Ascending aorta (tissue), 2 donors: ENCODE results near the gene ASAP3. TPM values are rescaled to one million over a fixed set of nuclear protein-coding genes. Genes with fewer than 3 reads are reported as not detected.

ENCODE experiments used
- DNase-seq, 2 donors: peaks; one replicate each; pipeline ENCODE4 v3.0.0-alpha.2; 2019; ENCODE audit warnings: low spot score in 2 of 2
- H3K27ac ChIP-seq, 2 donors: fragments of 200-600 bp; sonication (generic); one replicate each; pipeline ENCODE4 v1.5.1; 2016 to 2017; ENCODE audit warnings: mild to moderate bottlenecking in 1 of 2
- H3K27me3 ChIP-seq: fragments of 200-600 bp; sonication (generic); one replicate; pipeline ENCODE4 v1.5.1; 2017
- H3K36me3 ChIP-seq, 2 donors: fragments of 200-600 bp; sonication (generic); one replicate each; pipeline ENCODE4 v1.5.1; 2016
- H3K4me1 ChIP-seq, 2 donors: fragments of 200-600 bp; sonication (generic); one replicate each; pipeline ENCODE4 v1.5.1; 2016 to 2017; ENCODE audit warnings: mild to moderate bottlenecking in 1 of 2
- H3K4me3 ChIP-seq, 2 donors: fragments of 200-600 bp; sonication (generic); one replicate each; pipeline ENCODE4 v1.5.1; 2016 to 2017; ENCODE audit warnings: mild to moderate bottlenecking in 1 of 2
- H3K9me3 ChIP-seq, 2 donors: fragments of 200-600 bp; sonication (generic); one replicate each; pipeline ENCODE4 v1.5.1; 2016
- intact Hi-C: fragments of 100-400 bp; cut with DNase I; formaldehyde crosslinking; loops from one replicate; pipeline ENCODE4 v1.15.1; 2023
- total RNA-seq: library from RNA; depleted of rRNA; stranded (reverse); fragments of >200 nt; gene quantifications from one replicate; pipeline ENCODE4 v1.1.0, GENCODE V29; 2016
- TF ChIP-seq, protein P1 (sequence below), 3 experiments: fragments of 200-600 bp in 2 of 3; fragments of 450-650 bp in 1 of 3; sonication (generic) in 2 of 3; IDR thresholded peaks; one replicate each; pipeline ENCODE4 v1.5.1; 2016 to 2019; ENCODE audit warnings: antibody characterized with exemption in 3 of 3, mild to moderate bottlenecking in 1 of 3, moderate library complexity in 1 of 3

Gene ASAP3
- total RNA-seq, 1 donor from 2014 or later, result 125 TPM

DNA sequence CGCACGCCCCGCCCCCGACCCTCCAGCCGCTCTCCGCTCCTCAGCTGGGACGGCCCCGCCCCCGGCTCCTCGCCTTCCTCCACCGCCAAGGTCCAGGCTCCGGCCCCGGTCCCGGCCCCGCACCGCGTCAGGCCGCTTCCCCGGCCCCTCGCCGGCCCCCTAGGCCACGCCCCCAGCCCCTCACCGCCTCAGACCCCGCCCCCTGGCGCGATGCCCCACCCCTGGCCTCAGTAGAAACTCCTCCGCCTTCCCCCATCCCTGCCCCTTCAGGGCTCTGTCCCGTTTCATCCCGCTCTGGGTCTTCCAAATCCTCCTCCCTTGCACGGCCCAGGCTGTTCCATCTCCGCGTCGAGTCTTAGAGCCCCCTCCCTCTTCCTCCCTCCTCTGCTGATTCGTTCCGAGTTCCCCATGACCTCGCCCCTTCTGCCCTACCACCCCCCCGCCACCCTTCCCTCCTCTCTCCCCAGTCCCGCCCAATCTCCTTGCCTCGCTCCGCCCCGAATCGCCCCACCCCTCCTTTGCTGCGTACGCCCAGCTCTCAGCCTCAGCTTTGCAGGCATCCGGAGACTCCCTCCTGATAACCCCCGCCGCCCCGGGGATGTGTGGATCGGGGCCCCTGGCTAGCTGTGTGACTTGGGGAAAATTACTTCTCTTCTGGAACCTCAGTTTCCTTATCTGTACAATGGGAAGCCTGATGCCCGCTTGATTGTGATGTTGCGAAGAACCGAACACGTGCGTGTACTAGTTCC is 448 bp upstream of the ASAP3 start:
- Histone ChIP-seq H3K4me3 (peak overlapping the region; percentile 87 to 96), H3K4me1 (peaks cover 5 to 13% of the 10 kb centered on the region in 2 donors), H3K36me3 (no peaks in the 10 kb centered on the region), H3K27me3 (no peaks in the 10 kb centered on the region), H3K27ac (peak overlapping the region; percentile 88 to 89), H3K9me3 (no peaks in the 10 kb centered on the region)
- TF ChIP-seq, protein P1, sequence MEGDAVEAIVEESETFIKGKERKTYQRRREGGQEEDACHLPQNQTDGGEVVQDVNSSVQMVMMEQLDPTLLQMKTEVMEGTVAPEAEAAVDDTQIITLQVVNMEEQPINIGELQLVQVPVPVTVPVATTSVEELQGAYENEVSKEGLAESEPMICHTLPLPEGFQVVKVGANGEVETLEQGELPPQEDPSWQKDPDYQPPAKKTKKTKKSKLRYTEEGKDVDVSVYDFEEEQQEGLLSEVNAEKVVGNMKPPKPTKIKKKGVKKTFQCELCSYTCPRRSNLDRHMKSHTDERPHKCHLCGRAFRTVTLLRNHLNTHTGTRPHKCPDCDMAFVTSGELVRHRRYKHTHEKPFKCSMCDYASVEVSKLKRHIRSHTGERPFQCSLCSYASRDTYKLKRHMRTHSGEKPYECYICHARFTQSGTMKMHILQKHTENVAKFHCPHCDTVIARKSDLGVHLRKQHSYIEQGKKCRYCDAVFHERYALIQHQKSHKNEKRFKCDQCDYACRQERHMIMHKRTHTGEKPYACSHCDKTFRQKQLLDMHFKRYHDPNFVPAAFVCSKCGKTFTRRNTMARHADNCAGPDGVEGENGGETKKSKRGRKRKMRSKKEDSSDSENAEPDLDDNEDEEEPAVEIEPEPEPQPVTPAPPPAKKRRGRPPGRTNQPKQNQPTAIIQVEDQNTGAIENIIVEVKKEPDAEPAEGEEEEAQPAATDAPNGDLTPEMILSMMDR (IDR thresholded peaks at IDR 0.05), result no peak
- intact Hi-C loops, result loop anchor here (1.0 to 5.0 kb wide), 6 partner anchors 46 to 498 kb away; partner anchors contain the start of genes E2F2, HNRNPR, SRSF10 and TCEA3
- DNase-seq, result peak; percentile 67 to 96

DNA sequence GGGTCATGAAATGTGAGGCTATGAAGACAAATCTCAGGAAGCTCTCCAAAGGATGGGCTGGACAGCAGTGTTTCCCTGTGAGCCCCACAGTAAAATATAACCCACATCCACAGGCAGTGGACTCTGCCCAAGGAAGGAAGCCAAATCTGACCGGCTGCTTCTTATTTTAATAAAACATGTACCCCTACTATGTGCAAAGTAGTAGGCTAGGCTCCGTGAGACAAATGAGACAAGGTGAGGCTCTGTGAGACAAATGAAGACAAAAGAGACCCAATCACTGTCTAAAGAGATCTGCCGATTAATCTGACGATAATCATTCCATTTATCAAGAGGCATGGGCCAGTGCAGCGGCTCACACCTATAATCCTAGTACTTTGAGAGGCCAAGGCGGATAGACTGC is 2.1 kb downstream of the ASAP3 start:
- H3K36me3 ChIP-seq, result no peaks in the 10 kb centered on the region

DNA sequence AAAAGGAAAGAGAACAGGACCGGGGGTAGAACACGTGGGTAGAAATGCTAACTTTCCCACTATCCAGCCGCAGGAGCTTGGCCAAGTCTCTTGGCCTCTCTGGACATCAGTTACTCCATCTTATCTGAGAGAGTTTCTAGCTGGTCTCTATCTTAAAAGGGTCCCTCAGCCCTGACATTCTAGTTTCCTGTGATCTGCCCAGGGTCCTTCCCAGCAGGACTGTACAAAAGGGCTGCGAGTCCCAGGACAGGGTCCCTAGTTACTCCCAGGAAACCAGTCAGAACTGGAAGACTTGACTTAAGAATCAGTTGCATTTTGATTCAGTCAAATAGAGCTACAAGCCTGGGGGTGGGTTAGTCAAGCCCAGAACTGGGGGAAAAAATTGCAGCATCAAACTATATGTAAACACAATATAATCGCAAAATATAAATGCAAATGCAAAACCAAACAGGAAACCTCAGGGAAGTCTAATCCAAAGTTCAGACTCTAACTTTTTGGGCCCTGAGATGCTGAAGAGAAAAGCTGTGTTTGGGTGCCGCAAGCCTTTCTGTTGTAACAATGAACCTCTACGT is 2.9 kb downstream of the ASAP3 start:
- H3K36me3 ChIP-seq, result no peaks in the 10 kb centered on the region
- no peaks in the 10 kb centered on the region for H3K9me3 ChIP-seq
- H3K27ac ChIP-seq, result peak overlapping the region in 1 of 2 donors; percentile 25
- TF ChIP-seq, protein P1 (IDR thresholded peaks at IDR 0.05), result no peak
- H3K27me3 ChIP-seq, result no peaks in the 10 kb centered on the region
- H3K4me1 ChIP-seq, result peaks cover 5 to 20% of the 10 kb centered on the region in 2 donors
- intact Hi-C loops, result loop anchor here (5.0 kb wide), 3 partner anchors 59 to 501 kb away; partner anchors contain the start of genes SRSF10 and TCEA3
- no peak for DNase-seq
- no peak overlapping the region for H3K4me3 ChIP-seq

More for the DNA sequence above, 2.1 kb downstream of the ASAP3 start:
- H3K4me1 ChIP-seq, result peaks cover 5 to 19% of the 10 kb centered on the region in 2 donors
- intact Hi-C loops, result loop anchor here (5.0 kb wide), 3 partner anchors 60 to 500 kb away; partner anchors contain the start of genes SRSF10 and TCEA3
- DNase-seq, result no peak
- no peak overlapping the region for H3K4me3 ChIP-seq
- no peaks in the 10 kb centered on the region for H3K27me3 ChIP-seq
- H3K27ac ChIP-seq, result no peak overlapping the region
- no peaks in the 10 kb centered on the region for H3K9me3 ChIP-seq
- TF ChIP-seq, protein P1 (IDR thresholded peaks at IDR 0.05), result no peak

DNA sequence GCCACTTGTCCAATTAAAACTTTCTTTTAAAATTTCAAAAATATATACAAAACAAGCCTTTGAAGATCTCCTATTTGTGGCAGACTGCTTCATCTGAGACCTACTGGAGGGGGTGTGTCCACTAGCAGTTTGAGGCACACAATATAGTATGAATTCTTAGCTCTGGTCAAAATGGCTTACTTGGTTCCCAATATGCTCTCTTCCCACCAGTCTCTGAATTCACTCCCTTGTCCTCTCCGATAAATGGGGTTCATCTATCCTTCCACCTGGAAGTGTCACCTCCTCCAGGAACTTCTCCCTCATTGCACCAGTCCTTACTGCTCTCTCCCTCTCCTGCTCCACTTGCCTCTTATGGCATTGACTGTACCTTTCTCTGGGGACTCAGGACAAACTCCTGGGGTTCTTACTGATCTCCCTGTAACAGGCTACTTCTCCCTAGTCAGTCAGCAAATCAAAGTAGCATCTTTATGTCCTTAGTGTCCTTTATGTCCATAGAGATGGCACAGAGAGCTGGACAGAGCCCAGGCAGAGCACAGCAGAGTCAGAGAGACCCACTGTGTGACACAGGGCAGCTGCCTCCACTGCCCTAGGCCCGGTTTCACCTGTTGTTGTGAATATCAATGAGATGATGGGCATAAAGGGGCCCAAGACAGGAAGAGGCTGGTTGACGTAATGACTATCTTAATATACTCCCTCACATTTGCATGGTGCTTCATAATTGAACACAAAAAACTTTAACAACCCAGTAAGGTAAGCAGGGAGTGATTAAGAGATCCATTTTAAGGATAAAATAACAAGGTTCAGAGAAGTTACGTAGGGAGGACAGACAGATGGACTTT is 3.6 kb downstream of the ASAP3 start:
- no peak overlapping the region for H3K4me3 ChIP-seq
- no peak for DNase-seq
- intact Hi-C loops, result loop anchor here (5.0 kb wide), 3 partner anchors 58 to 502 kb away; partner anchors contain the start of genes SRSF10 and TCEA3
- no peaks in the 10 kb centered on the region for H3K36me3 ChIP-seq
- H3K9me3 ChIP-seq, result no peaks in the 10 kb centered on the region
- peaks cover 5 to 27% of the 10 kb centered on the region in 2 donors for H3K4me1 ChIP-seq
- no peaks in the 10 kb centered on the region for H3K27me3 ChIP-seq
- peak overlapping the region in 1 of 2 donors; percentile 26 for H3K27ac ChIP-seq
- TF ChIP-seq, protein P1 (IDR thresholded peaks at IDR 0.05), result no peak

DNA sequence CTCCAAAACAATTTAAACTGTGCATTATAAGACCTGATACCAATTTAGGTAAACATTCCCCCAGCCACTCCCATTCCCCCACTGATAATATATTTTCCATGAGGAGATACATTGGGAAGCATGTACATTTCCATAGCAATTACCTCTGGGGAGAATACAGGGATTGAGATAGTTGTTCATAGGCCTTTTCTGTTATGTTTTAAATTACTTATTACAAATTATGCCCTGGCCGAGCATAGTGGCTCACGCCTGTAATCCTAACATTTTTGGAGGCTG is 4.4 kb downstream of the ASAP3 start:
- H3K36me3 ChIP-seq, result no peaks in the 10 kb centered on the region
- TF ChIP-seq, protein P1 (IDR thresholded peaks at IDR 0.05), result no peak
- DNase-seq, result no peak
- H3K9me3 ChIP-seq, result no peaks in the 10 kb centered on the region
- H3K27ac ChIP-seq, result peak overlapping the region; percentile 22 to 26
- intact Hi-C loops, result no loop called here
- no peak overlapping the region for H3K4me3 ChIP-seq
- peaks cover 4 to 33% of the 10 kb centered on the region in 2 donors for H3K4me1 ChIP-seq
- no peaks in the 10 kb centered on the region for H3K27me3 ChIP-seq
